ENCODE measurements around the gene APP.

- TF ChIP-seq CTCF (conservative IDR thresholded peaks at IDR 0.05; ENCODE audit: low read depth, low read length) (no peak), EZH2 (IDR thresholded peaks at IDR 0.05; ENCODE audit: borderline replicate concordance, low read depth, low read length, poor library complexity, severe bottlenecking) (no peak)
Observed at GRCh38 chr21:25838809-25839208, 331.8 kb downstream of the APP start.

Measured in A673 (cell line).